ENCODE results near the gene MSRB1. TPM values are rescaled to one million over a fixed set of nuclear protein-coding genes. Genes with fewer than 3 reads are reported as not detected.
"Not testable (repeated sequence)": the region's sequence is repeated elsewhere in the genome, so short reads cannot be mapped to it uniquely, and the experiment has no call there.

The MSRB1 gene
- total RNA-seq, 4 donors from 2014 or later = 16.7 to 40.7 (median 35.2) TPM

DNA sequence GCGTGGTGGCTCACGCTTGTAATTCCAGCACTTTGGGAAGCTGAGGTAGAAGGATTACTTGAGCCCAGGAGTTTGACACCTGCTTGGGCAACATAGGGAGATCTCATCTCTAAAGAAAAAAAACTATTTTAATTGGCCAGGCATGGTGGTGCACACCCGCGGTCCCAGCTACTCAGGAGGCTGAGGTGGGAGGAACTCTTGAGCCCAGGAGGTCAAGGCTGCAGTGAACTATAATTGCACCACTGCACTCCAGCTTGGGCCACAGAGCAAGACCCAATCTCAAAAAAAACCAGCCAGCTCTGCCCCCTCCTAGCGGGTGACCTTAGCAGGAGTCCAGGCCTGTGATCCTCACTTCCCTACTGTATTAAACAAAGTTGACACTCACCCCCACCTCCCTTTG is 18.9 kb downstream of the MSRB1 start:
- in situ Hi-C loops (cut with MboI; ENCODE audit: low sequenced_read_pairs in 4 of 4) = no loop called here
- DNase-seq (no peak), ATAC-seq (no peak)
- H3K4me1 ChIP-seq = no peaks in the 10 kb centered on the region
- H3K27me3 ChIP-seq = peaks cover 42 to 47% (median 46%) of the 10 kb centered on the region in 3 donors
- H3K27ac ChIP-seq = no peak overlapping the region
- TF ChIP-seq, protein P1, sequence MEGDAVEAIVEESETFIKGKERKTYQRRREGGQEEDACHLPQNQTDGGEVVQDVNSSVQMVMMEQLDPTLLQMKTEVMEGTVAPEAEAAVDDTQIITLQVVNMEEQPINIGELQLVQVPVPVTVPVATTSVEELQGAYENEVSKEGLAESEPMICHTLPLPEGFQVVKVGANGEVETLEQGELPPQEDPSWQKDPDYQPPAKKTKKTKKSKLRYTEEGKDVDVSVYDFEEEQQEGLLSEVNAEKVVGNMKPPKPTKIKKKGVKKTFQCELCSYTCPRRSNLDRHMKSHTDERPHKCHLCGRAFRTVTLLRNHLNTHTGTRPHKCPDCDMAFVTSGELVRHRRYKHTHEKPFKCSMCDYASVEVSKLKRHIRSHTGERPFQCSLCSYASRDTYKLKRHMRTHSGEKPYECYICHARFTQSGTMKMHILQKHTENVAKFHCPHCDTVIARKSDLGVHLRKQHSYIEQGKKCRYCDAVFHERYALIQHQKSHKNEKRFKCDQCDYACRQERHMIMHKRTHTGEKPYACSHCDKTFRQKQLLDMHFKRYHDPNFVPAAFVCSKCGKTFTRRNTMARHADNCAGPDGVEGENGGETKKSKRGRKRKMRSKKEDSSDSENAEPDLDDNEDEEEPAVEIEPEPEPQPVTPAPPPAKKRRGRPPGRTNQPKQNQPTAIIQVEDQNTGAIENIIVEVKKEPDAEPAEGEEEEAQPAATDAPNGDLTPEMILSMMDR (IDR thresholded peaks at IDR 0.05 in 4 of 5, conservative IDR thresholded peaks at IDR 0.05 in 1 of 5) = no peak
- TF ChIP-seq POLR2A (IDR thresholded peaks at IDR 0.05) = no peak
- H3K9me3 ChIP-seq = no peaks in the 10 kb centered on the region
- no peak overlapping the region for H3K4me3 ChIP-seq
- intact Hi-C loops (cut with DNase I; ENCODE audit: low total_unique reads) = no loop called here
- H3K36me3 ChIP-seq = no peaks in the 10 kb centered on the region

DNA sequence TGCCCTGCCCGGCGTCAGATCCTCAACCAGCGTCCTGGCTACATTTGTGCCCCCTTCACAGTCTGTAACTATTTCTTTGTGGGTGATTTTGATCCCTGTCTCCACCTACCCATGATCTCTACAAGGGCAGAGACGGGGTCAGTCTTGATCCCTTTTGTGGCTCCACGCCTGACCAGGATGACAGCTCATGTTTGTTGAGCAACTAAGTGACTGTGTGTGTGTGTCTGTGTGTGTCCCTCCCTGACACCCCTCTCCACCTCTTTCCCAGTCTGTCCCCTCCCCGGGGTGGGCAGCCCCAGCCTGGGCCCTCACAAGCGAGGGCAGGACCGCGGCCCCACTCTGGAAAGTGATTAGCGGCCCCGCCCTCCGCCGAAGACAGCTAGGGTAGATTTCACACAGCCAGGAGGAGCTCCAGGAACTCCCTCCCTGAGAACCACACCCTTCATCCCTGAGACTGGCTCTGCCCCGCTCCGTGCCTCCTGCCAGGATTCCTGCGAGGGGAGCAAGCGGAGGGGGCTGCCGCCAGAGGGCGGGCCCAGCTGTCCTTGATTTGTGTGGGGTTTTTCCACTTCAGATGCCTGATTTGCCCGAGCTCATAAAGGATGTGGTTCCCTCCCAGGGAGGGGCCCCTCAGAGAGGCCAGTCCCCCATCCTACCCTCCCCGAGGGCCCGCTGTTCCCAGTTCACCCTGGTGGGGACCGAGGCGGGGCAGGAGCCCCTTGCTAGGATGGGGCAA is 19.5 kb downstream of the MSRB1 start:
- no peaks in the 10 kb centered on the region for H3K4me1 ChIP-seq
- no peak overlapping the region for H3K4me3 ChIP-seq
- no peaks in the 10 kb centered on the region for H3K36me3 ChIP-seq
- in situ Hi-C loops (cut with MboI; ENCODE audit: low sequenced_read_pairs in 4 of 4) (no loop called here), intact Hi-C loops (cut with DNase I; ENCODE audit: low total_unique reads) (no loop called here)
- no peak overlapping the region for H3K27ac ChIP-seq
- no peaks in the 10 kb centered on the region for H3K9me3 ChIP-seq
- H3K27me3 ChIP-seq = peaks cover 48 to 54% (median 52%) of the 10 kb centered on the region in 3 donors
- ATAC-seq (no peak), DNase-seq (no peak)
- TF ChIP-seq, protein P1 (IDR thresholded peaks at IDR 0.05 in 4 of 5, conservative IDR thresholded peaks at IDR 0.05 in 1 of 5) = peak in 2 of 5 experiments; percentile 22 to 36
- TF ChIP-seq POLR2A (IDR thresholded peaks at IDR 0.05) = no peak

- ATAC-seq = no peak
- TF ChIP-seq, protein P1 (IDR thresholded peaks at IDR 0.05 in 4 of 5, conservative IDR thresholded peaks at IDR 0.05 in 1 of 5) = no peak
- no peak for TF ChIP-seq POLR2A (IDR thresholded peaks at IDR 0.05)
- intact Hi-C loops (cut with DNase I; ENCODE audit: low total_unique reads) = no loop called here
- in situ Hi-C loops (cut with MboI; ENCODE audit: low sequenced_read_pairs in 4 of 4) = no loop called here
- no peaks in the 10 kb centered on the region for H3K36me3 ChIP-seq
- no peaks in the 10 kb centered on the region for H3K4me1 ChIP-seq
- H3K9me3 ChIP-seq = no peaks in the 10 kb centered on the region
- H3K4me3 ChIP-seq = no peak overlapping the region
- H3K27me3 ChIP-seq = peaks cover 54 to 58% (median 57%) of the 10 kb centered on the region in 3 donors
- H3K27ac ChIP-seq = no peak overlapping the region
- no peak for DNase-seq
These were observed 20.6 kb downstream of the MSRB1 start for GRCh38 chr16:1922357-1922756.

- no peaks in the 10 kb centered on the region for H3K9me3 ChIP-seq
- H3K4me3 ChIP-seq = no peak overlapping the region
- TF ChIP-seq, protein P1 (IDR thresholded peaks at IDR 0.05 in 4 of 5, conservative IDR thresholded peaks at IDR 0.05 in 1 of 5) = no peak
- no peak for TF ChIP-seq POLR2A (IDR thresholded peaks at IDR 0.05)
- ATAC-seq = no peak
- no peak overlapping the region for H3K27ac ChIP-seq
- intact Hi-C loops (cut with DNase I; ENCODE audit: low total_unique reads) (no loop called here), in situ Hi-C loops (cut with MboI; ENCODE audit: low sequenced_read_pairs in 4 of 4) (no loop called here)
- no peaks in the 10 kb centered on the region for H3K4me1 ChIP-seq
- DNase-seq = no peak
- peaks cover 69 to 73% (median 70%) of the 10 kb centered on the region in 3 donors for H3K27me3 ChIP-seq
- no peaks in the 10 kb centered on the region for H3K36me3 ChIP-seq
These were observed 22.2 kb downstream of the MSRB1 start for GRCh38 chr16:1920727-1921171.

DNA sequence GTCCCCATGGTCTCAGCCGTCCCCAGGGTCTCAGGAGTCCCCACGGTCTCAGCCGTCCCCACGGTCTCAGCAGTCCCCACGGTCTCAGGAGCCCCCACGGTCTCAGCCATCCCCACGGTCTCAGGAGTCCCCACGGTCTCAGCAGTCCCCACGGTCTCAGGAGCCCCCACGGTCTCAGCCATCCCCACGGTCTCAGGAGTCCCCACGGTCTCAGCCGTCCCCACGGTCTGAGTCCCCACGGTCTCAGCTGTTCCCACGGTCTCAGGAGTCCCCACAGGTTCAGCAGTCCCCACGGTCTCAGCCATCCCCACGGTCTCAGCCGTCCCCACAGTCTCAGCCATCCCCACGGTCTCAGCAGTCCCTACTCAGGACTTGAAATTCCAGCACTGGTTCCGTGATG is 22.9 kb downstream of the MSRB1 start:
- H3K27ac ChIP-seq; in situ Hi-C loops (cut with MboI; ENCODE audit: low sequenced_read_pairs in 4 of 4); H3K36me3 ChIP-seq; H3K4me1 ChIP-seq; H3K4me3 ChIP-seq; intact Hi-C loops (cut with DNase I; ENCODE audit: low total_unique reads); H3K9me3 ChIP-seq; DNase-seq; ATAC-seq: not testable (repeated sequence)
- peaks cover 70 to 78% (median 73%) of the 10 kb centered on the region in 3 donors for H3K27me3 ChIP-seq
